Transverse colon (tissue), 4 donors: ENCODE measurements around the gene LRPPRC. TPM values are rescaled to one million over a fixed set of nuclear protein-coding genes. Genes with fewer than 3 reads are reported as not detected.

Experiments
- DNase-seq: peaks from one replicate; pipeline ENCODE4 v3.0.0-alpha.2; 2019
- H3K27ac ChIP-seq, 4 donors: fragments of 200-600 bp; sonication (generic); 2 replicates each; pipeline ENCODE4 v1.5.1; 2016 to 2018; ENCODE audit warnings: inconsistent platforms in 4 of 4
- H3K27me3 ChIP-seq: fragments of 200-600 bp; sonication (generic); 2 replicates; pipeline ENCODE4 v1.5.1; 2017; ENCODE audit warnings: inconsistent platforms
- H3K36me3 ChIP-seq, 4 donors: fragments of 200-600 bp; sonication (generic); 2 replicates each; pipeline ENCODE4 v1.5.1; 2017 to 2019; ENCODE audit warnings: inconsistent platforms in 4 of 4
- H3K4me1 ChIP-seq, 4 donors: fragments of 200-600 bp; sonication (generic); 2 replicates each; pipeline ENCODE4 v1.5.1; 2017 to 2020; ENCODE audit warnings: inconsistent platforms in 4 of 4
- H3K4me3 ChIP-seq, 4 donors: fragments of 200-600 bp; sonication (generic); 1 replicate in 1 of 4; 2 replicates in 3 of 4; pipeline versions ENCODE4 v1.5.1 to v1.6.1; 2017 to 2019; ENCODE audit warnings: inconsistent platforms in 4 of 4
- H3K9me3 ChIP-seq, 2 donors: fragments of 200-600 bp; sonication (generic); 2 replicates each; pipeline ENCODE4 v1.5.1; 2017 to 2019; ENCODE audit warnings: inconsistent platforms in 2 of 2
- EP300 ChIP-seq: sonication (generic); formaldehyde crosslinking; IDR thresholded peaks from one replicate; pipeline ENCODE4 v1.6.1; 2017; ENCODE audit warnings: antibody characterized with exemption, low read depth
- POLR2A ChIP-seq: fragments of 450-650 bp; IDR thresholded peaks from one replicate; pipeline ENCODE4 v1.6.1; 2016; ENCODE audit warnings: antibody characterized with exemption, mild to moderate bottlenecking, moderate library complexity
- POLR2AphosphoS5 ChIP-seq, 3 donors: sonication (generic); formaldehyde crosslinking; IDR thresholded peaks; one replicate each; pipeline ENCODE4 v1.6.1; 2016; ENCODE audit warnings: antibody characterized with exemption in 3 of 3
- WGBS, 2 donors: methylation state at CpG; one replicate each; pipeline ENCODE4 v1.1.5; 2018; ENCODE audit warnings: low coverage in 1 of 2; 5-methylcytosine and 5-hydroxymethylcytosine counted together
- in situ Hi-C, 4 donors: fragments of 200-750 bp; cut with MboI; loops; one replicate each; pipeline versions ENCODE4 v1.15.0 to v1.15.1; 2017; ENCODE audit warnings: low sequenced_read_pairs in 3 of 4, low pct_ligation_motif_present in 1 of 4, low pct_unique_long_range_greater_than_20kb in 1 of 4
- intact Hi-C: fragments of 100-400 bp; cut with DNase I; formaldehyde crosslinking; loops from one replicate; pipeline ENCODE4 v1.15.1; 2023; ENCODE audit warnings: low total_unique reads
- total RNA-seq, 4 donors: library from RNA; depleted of rRNA; stranded (reverse); fragments of >200 nt; gene quantifications; one replicate each; pipeline ENCODE4 v1.1.0, GENCODE V29; 2016
- TF ChIP-seq, protein P1 (sequence below), 5 experiments: fragments of 200-600 bp in 3 of 5; fragments of 450-650 bp in 2 of 5; sonication (generic) in 3 of 5; IDR thresholded peaks; 1 replicate in 2 of 5; 2 replicates in 3 of 5; pipeline ENCODE4 v1.5.1; 2016 to 2017; ENCODE audit warnings: antibody characterized with exemption in 5 of 5, inconsistent platforms in 3 of 5, mild to moderate bottlenecking in 2 of 5, moderate library complexity in 1 of 5

LRPPRC gene
- total RNA-seq, 4 donors from 2014 or later: 35.9 to 83.3 (median 59.7) TPM

DNA sequence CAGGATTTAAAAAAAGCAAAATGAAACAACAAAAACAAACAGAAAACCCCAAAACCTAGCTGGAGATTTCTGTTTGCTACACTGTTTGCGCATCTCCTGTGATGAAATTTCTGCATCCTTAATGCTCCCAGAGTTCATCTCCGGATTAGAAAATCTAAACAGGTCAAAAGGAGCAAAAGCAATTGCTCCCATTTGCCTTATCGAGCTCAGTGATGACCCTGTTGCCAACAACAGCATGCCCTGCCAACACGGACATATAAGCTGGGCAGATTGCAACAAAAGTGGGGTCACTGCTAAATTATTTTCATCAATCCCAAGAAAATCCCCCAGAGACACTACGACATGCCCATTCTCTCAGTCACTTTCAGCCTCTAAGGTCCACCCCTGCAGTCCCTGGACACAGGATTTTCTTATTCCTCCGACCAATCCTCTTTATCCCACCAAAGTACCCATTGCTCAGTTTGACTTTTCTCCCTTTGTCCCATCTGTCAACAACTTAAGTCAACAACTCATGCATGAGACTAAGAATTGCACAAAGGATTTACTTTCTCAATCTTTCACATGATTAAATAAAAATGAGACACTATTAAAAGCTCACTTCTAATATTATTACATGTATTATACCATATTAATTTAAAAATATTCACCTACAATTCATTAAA lies 89.2 kb downstream of the LRPPRC start:
- Histone ChIP-seq H3K9me3 (no peaks in the 10 kb centered on the region), H3K36me3 (peaks cover 0 to 13% (median 3%) of the 10 kb centered on the region in 4 donors), H3K4me3 (no peak overlapping the region), H3K4me1 (no peaks in the 10 kb centered on the region), H3K27me3 (no peaks in the 10 kb centered on the region), H3K27ac (no peak overlapping the region)
- intact Hi-C loops: no loop called here
- in situ Hi-C loops: no loop called here
- WGBS, 2 donors: 79 to 88% methylated on average over 3 to 6 of the region's 6 CpGs
- TF ChIP-seq, protein P1, sequence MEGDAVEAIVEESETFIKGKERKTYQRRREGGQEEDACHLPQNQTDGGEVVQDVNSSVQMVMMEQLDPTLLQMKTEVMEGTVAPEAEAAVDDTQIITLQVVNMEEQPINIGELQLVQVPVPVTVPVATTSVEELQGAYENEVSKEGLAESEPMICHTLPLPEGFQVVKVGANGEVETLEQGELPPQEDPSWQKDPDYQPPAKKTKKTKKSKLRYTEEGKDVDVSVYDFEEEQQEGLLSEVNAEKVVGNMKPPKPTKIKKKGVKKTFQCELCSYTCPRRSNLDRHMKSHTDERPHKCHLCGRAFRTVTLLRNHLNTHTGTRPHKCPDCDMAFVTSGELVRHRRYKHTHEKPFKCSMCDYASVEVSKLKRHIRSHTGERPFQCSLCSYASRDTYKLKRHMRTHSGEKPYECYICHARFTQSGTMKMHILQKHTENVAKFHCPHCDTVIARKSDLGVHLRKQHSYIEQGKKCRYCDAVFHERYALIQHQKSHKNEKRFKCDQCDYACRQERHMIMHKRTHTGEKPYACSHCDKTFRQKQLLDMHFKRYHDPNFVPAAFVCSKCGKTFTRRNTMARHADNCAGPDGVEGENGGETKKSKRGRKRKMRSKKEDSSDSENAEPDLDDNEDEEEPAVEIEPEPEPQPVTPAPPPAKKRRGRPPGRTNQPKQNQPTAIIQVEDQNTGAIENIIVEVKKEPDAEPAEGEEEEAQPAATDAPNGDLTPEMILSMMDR (IDR thresholded peaks at IDR 0.05): no peak
- TF ChIP-seq POLR2A (no peak), EP300 (no peak), POLR2AphosphoS5 (IDR thresholded peaks at IDR 0.05) (no peak)
- no peak for DNase-seq

DNA sequence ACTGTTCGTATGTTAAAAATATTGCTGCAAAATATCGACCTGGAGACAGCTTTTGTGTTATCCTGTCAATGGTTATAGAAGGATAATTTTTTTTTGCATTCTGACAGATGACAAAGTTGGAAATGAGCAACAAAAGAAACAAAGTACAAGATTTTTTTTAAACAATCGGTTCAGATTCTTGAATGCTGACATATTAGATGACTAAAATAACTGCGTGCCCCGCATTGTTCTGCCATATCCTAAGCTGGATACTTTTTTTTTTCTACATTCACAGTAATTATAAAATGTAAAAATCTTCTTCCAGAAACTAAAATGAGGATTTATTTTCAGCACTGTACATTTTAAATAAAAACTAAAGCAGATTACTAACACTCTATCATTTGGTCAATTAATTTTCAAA lies 89.9 kb downstream of the LRPPRC start:
- Histone ChIP-seq H3K4me1 (no peaks in the 10 kb centered on the region), H3K9me3 (no peaks in the 10 kb centered on the region), H3K36me3 (peaks cover 0 to 19% (median 3%) of the 10 kb centered on the region in 4 donors), H3K27me3 (no peaks in the 10 kb centered on the region), H3K27ac (no peak overlapping the region), H3K4me3 (no peak overlapping the region)
- TF ChIP-seq POLR2A: no peak
- no peak for TF ChIP-seq POLR2AphosphoS5 (IDR thresholded peaks at IDR 0.05)
- TF ChIP-seq EP300: no peak
- TF ChIP-seq, protein P1 (IDR thresholded peaks at IDR 0.05): no peak
- intact Hi-C loops: no loop called here
- DNase-seq: no peak
- 83 to 84% methylated on average over 5 of the region's 5 CpGs for WGBS, 2 donors
- in situ Hi-C loops: no loop called here

DNA sequence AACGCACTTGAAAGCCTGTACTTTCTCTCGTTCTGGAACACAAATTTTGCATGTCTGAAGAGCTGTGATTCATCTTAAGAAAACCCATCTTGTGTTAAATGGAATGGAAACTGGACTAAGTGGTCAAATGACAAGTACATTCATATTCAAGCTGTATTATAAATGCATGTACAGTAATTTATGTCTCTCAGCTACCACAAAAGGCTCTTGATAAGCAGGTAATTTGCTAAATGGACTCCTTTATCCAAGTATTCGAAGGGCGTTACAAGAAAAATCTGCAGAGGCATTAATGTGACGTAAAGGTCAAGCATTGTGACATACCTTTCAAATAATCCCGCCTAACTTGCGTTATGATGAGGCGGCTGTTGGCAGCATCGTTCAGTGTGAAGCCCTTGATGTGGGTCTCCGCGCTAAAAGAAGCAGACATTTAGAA lies 90.4 kb downstream of the LRPPRC start:
- Histone ChIP-seq H3K4me3 (no peak overlapping the region), H3K9me3 (no peaks in the 10 kb centered on the region), H3K27ac (no peak overlapping the region), H3K36me3 (peaks cover 0 to 23% (median 3%) of the 10 kb centered on the region in 4 donors), H3K27me3 (no peaks in the 10 kb centered on the region), H3K4me1 (no peaks in the 10 kb centered on the region)
- intact Hi-C loops (no loop called here), in situ Hi-C loops (no loop called here)
- WGBS, 2 donors: 81 to 92% methylated on average over 11 of the region's 11 CpGs
- no peak for DNase-seq
- TF ChIP-seq POLR2A (no peak), POLR2AphosphoS5 (IDR thresholded peaks at IDR 0.05) (no peak), EP300 (no peak)
- TF ChIP-seq, protein P1 (IDR thresholded peaks at IDR 0.05): no peak

DNA sequence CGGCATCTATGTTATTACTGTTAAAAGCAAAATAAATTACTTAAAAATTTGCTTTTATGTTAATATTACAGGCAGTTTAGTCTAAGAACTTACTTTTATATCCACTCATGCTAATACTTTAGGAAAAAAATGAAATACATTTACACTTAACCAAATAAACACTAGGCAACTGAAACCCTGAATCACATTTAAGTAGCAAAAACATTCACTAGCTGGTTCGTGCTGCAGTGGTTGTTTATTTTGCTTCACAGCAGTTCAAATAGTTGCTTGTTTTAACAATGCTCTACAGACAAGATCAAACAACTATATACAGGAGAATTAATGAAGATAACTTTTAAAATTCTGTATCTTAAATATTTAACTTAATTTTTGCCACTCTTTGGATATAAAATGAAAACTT lies 96.2 kb downstream of the LRPPRC start:
- no peaks in the 10 kb centered on the region for H3K9me3 ChIP-seq
- in situ Hi-C loops: loop anchor here in 3 of 4 donors (25.0 kb wide), 1 partner anchor 287 kb away; no protein-coding TSS in a partner anchor
- intact Hi-C loops: no loop called here
- no peak for DNase-seq
- WGBS, 2 donors: 70 to 84% methylated on average over 2 of the region's 2 CpGs
- no peak overlapping the region for H3K27ac ChIP-seq
- no peaks in the 10 kb centered on the region for H3K4me1 ChIP-seq
- no peak overlapping the region for H3K4me3 ChIP-seq
- TF ChIP-seq POLR2A: no peak
- no peak for TF ChIP-seq POLR2AphosphoS5 (IDR thresholded peaks at IDR 0.05)
- no peak for TF ChIP-seq EP300
- TF ChIP-seq, protein P1 (IDR thresholded peaks at IDR 0.05): no peak
- H3K36me3 ChIP-seq: peaks cover 0 to 32% (median 6%) of the 10 kb centered on the region in 4 donors
- H3K27me3 ChIP-seq: no peaks in the 10 kb centered on the region
